ENCODE results near the gene SLC52A1.

DNA sequence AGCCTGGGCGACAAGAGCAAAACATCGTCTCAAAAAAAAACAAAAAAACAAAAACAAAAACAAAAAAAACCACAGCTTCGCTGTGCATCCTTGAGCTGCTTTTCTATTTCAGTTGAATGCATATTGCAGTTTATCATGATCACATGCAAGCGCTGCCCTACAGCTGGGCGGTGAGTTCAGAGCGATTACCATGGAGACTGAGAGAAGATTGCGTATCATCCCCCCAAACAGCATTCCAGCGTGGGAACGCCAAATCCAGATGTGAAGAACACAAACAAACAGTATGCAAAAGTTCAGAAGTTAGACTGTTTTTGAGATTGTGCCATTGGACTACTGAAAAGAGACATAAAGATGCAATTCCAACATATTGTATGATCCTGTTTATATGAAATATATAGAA lies 15.1 kb upstream of the SLC52A1 start:
- TF ChIP-seq CTCF (IDR thresholded peaks at IDR 0.05) (no peak), EZH2 (IDR thresholded peaks at IDR 0.05) (no peak)

Measured in neural progenitor cell (in vitro differentiated cells).